ENCODE measurements around the gene RBSN. TPM values are rescaled to one million over a fixed set of nuclear protein-coding genes. Genes with fewer than 3 reads are reported as not detected.

RBSN gene
- total RNA-seq, 4 donors from 2014 or later, result 40.9 to 46.0 (median 44.0) TPM

- TF ChIP-seq CTCF (IDR thresholded peaks at IDR 0.05) (no peak), POLR2A (IDR thresholded peaks at IDR 0.05) (no peak), POLR2AphosphoS5 (IDR thresholded peaks at IDR 0.05) (no peak), EP300 (IDR thresholded peaks at IDR 0.05) (no peak)
- no peak for ATAC-seq
- Histone ChIP-seq H3K27me3 (no peaks in the 10 kb centered on the region), H3K36me3 (no peaks in the 10 kb centered on the region), H3K4me3 (no peak overlapping the region), H3K9me3 (no peaks in the 10 kb centered on the region), H3K27ac (no peak overlapping the region), H3K4me1 (peaks cover 0 to 9% (median 0%) of the 10 kb centered on the region in 3 donors)
- 80% methylated on average over 1 of the region's 4 CpGs; no CpG with 5 or more reads in 1 of the 2 donors for WGBS, 2 donors (ENCODE audit: low coverage in 1 of 2)
Measured at GRCh38 chr3:15108869-15109268, 9.9 kb upstream of the RBSN start.

GRCh38 chr3:15108082-15108545 is 9.2 kb upstream of the RBSN start:
- WGBS, 2 donors (ENCODE audit: low coverage in 1 of 2), result 12 to 29% methylated on average over 6 to 7 of the region's 11 CpGs
- ATAC-seq, result peak; percentile 80
- Histone ChIP-seq H3K4me3 (no peak overlapping the region), H3K36me3 (no peaks in the 10 kb centered on the region), H3K27ac (no peak overlapping the region), H3K4me1 (peaks cover 0 to 15% (median 0%) of the 10 kb centered on the region in 3 donors), H3K9me3 (no peaks in the 10 kb centered on the region), H3K27me3 (no peaks in the 10 kb centered on the region)
- TF ChIP-seq POLR2A (IDR thresholded peaks at IDR 0.05) (no peak), CTCF (IDR thresholded peaks at IDR 0.05) (peak; percentile 71 to 92 (median 75)), POLR2AphosphoS5 (IDR thresholded peaks at IDR 0.05) (no peak)

DNA sequence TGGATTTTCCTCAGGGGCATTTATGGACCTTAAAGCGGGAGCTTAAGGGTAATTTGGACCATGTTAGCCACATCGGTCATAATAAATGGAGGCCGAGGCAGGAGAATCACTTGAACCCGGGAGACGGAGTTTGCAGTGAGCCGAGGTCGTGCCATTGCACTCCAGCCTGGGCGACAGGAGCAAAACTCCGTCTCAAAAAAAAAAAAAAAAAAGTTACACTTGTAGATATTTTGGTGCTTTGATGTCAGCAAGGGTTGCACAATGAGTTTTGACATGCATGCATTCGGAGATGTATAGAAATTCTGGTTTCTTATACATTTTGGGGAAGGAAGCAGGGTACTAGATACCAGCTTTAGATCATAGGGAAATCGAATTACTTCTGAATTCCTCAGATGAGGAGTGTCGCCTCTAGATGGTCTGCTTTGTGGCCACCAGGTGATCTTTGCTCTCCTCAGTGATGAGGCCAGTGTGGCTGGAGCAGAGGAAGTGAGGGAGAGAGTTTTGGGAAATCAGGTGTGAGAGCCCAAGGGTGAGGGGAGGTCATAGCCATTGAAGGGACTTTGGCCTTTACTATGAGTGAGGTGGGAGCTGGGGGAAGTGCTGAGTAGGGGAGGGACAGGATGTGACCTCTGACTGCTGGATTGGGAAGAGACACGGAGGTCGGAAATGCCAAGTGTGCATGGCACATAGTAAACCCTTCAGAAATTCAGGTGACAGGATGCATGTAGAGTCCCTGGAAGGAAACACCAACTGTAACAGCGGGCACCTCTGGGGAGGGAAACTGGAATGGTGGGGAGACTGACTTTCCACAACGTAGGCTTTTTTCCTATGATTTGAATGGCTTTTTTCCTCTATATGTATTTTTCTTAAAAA is 8.4 kb upstream of the RBSN start:
- no peak for TF ChIP-seq CTCF (IDR thresholded peaks at IDR 0.05)
- no peak for TF ChIP-seq POLR2A (IDR thresholded peaks at IDR 0.05)
- TF ChIP-seq POLR2AphosphoS5 (IDR thresholded peaks at IDR 0.05), result no peak
- TF ChIP-seq EP300 (IDR thresholded peaks at IDR 0.05), result no peak
- WGBS, 2 donors (ENCODE audit: low coverage in 1 of 2), result 53 to 74% methylated on average over 4 to 15 of the region's 16 CpGs
- no peak for ATAC-seq

DNA sequence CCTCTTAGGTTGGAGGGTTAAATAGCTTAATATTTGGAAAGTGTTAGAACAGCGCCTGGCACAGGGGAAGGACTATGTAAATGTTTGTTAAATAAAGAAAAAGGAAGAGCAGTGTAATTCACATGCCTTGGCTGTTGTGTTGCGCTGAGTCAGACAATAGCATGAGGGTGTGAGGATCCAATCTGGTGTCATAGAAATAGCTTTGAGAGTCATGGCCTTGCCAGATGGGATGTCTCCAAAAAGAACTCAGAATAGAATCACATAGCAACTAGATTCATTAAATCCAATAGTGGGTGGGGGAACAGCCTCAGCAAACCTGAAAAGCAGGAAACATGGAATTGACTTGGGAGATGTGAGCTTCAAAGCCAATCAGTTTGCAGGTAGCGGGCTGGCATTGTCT is 3.9 kb upstream of the RBSN start:
- ATAC-seq, result peak; percentile 26
- TF ChIP-seq EP300 (IDR thresholded peaks at IDR 0.05) (no peak), POLR2A (IDR thresholded peaks at IDR 0.05) (no peak), POLR2AphosphoS5 (IDR thresholded peaks at IDR 0.05) (no peak), CTCF (IDR thresholded peaks at IDR 0.05) (no peak)
- Histone ChIP-seq H3K4me1 (peaks cover 0 to 45% (median 2%) of the 10 kb centered on the region in 3 donors), H3K27ac (peak overlapping the region in 3 of 4 donors; percentile 76 to 84 (median 82)), H3K4me3 (no peak overlapping the region), H3K9me3 (no peaks in the 10 kb centered on the region), H3K36me3 (no peaks in the 10 kb centered on the region), H3K27me3 (no peaks in the 10 kb centered on the region)
- WGBS, 2 donors (ENCODE audit: low coverage in 1 of 2), result 39 to 63% methylated on average over 2 to 3 of the region's 3 CpGs

More for the DNA sequence above, 8.4 kb upstream of the RBSN start:
- Histone ChIP-seq H3K27me3 (no peaks in the 10 kb centered on the region), H3K4me3 (no peak overlapping the region), H3K27ac (no peak overlapping the region), H3K36me3 (no peaks in the 10 kb centered on the region), H3K9me3 (no peaks in the 10 kb centered on the region), H3K4me1 (peaks cover 0 to 23% (median 0%) of the 10 kb centered on the region in 3 donors)

Measured in gastroesophageal sphincter (tissue), 4 donors.